Right lung (tissue), 5 donors: Measurements from ENCODE around the gene PCSK2. TPM values are rescaled to one million over a fixed set of nuclear protein-coding genes. Genes with fewer than 3 reads are reported as not detected.

Experiments
- DNase-seq, 2 donors: peaks; one replicate each; pipeline ENCODE4 v3.0.0-alpha.2; 2013
- polyA plus RNA-seq, 5 donors: library from polyadenylated mRNA; unstranded; fragments of 120-200 nt; gene quantifications; one replicate each; pipeline versions ENCODE4 v1.2.1 to v1.2.3, GENCODE V29; 2013; ENCODE audit warnings: inconsistent platforms in 1 of 5, low replicate concordance in 1 of 5; ENCODE audit not compliant: insufficient read length in 5 of 5, insufficient read depth in 1 of 5

The PCSK2 gene
- polyA plus RNA-seq, 5 donors = 0.23 to 0.69 (median 0.47) TPM

GRCh38 chr20:17504898-17505635 lies 278.2 kb downstream of the PCSK2 start:
- DNase-seq = peak; percentile 59 to 60

GRCh38 chr20:17505636-17506517 lies 279.0 kb downstream of the PCSK2 start:
- no peak for DNase-seq

GRCh38 chr20:17507032-17507431 lies 280.2 kb downstream of the PCSK2 start:
- DNase-seq = no peak

GRCh38 chr20:17507531-17507930 lies 280.7 kb downstream of the PCSK2 start:
- DNase-seq = no peak

- DNase-seq = no peak
Measured at GRCh38 chr20:17508756-17509155, 281.9 kb downstream of the PCSK2 start.

GRCh38 chr20:17510548-17510947 lies 283.7 kb downstream of the PCSK2 start:
- no peak for DNase-seq

- DNase-seq = no peak
Measured at GRCh38 chr20:17511401-17511800, 284.6 kb downstream of the PCSK2 start.

- DNase-seq = no peak
Measured at GRCh38 chr20:17513939-17514338, 287.1 kb downstream of the PCSK2 start.

GRCh38 chr20:17515053-17515452 lies 288.2 kb downstream of the PCSK2 start:
- DNase-seq = no peak

- no peak for DNase-seq
Measured at GRCh38 chr20:17518339-17519052, 291.7 kb downstream of the PCSK2 start.

GRCh38 chr20:17519606-17520285 lies 292.9 kb downstream of the PCSK2 start:
- no peak for DNase-seq

GRCh38 chr20:17520583-17520982 lies 293.7 kb downstream of the PCSK2 start:
- no peak for DNase-seq

GRCh38 chr20:17522528-17522927 lies 295.7 kb downstream of the PCSK2 start:
- no peak for DNase-seq

- DNase-seq = no peak
Measured at GRCh38 chr20:17523326-17523725, 296.5 kb downstream of the PCSK2 start.

- DNase-seq = no peak
Measured at GRCh38 chr20:17524560-17524959, 297.7 kb downstream of the PCSK2 start.

GRCh38 chr20:17525132-17525531 lies 298.3 kb downstream of the PCSK2 start:
- no peak for DNase-seq

- no peak for DNase-seq
Measured at GRCh38 chr20:17525650-17526049, 298.8 kb downstream of the PCSK2 start.

GRCh38 chr20:17529586-17529985 lies 302.7 kb downstream of the PCSK2 start:
- DNase-seq = no peak

- DNase-seq = no peak
Measured at GRCh38 chr20:17530153-17530552, 303.3 kb downstream of the PCSK2 start.

- DNase-seq = peak; percentile 55 to 60
Measured at GRCh38 chr20:17530716-17531664, 304.1 kb downstream of the PCSK2 start, which contains the start of gene BFSP1. TSS of gene BFSP1 (minus strand) at chr20:17531379. CDS start at chr20:17531329, 50 bp downstream.
